Measurements from ENCODE around the gene TMEM186.

The TMEM186 gene

DNA sequence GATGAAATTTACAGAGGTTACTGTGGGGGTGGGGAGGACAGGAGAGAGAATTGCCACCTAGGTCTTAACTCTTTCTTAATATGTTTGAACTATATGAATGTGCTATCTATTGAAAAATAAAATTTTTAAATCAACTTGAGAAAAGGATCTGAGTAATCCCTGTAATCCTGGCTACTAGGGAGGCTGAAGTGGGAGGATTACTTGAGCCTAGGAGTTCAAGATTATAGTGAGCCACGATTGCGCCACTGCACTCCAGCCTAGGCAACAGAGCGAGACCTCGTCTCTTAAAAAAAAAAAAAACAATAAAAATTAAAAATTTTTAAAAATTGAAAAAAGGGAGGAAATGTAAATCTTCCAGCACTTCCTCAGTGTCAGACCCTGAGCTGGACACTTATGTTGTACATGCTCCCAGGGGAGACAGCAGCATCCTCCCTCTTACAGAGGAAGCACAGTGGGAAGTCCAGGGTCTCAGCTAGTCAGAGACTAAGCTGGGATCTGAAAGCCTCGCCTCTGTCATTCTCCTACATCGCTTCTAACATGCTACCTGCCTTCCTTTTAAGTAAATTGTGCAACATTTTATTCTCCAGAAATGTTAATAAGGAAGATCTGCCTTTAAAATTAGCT, 22.1 kb upstream of the TMEM186 start:
- in situ Hi-C loops (cut with HindIII; ENCODE audit: low sequenced_read_pairs), result no loop called here
- DNase-seq (ENCODE audit: low read depth, low spot score), result no peak
- TF ChIP-seq, protein P1, sequence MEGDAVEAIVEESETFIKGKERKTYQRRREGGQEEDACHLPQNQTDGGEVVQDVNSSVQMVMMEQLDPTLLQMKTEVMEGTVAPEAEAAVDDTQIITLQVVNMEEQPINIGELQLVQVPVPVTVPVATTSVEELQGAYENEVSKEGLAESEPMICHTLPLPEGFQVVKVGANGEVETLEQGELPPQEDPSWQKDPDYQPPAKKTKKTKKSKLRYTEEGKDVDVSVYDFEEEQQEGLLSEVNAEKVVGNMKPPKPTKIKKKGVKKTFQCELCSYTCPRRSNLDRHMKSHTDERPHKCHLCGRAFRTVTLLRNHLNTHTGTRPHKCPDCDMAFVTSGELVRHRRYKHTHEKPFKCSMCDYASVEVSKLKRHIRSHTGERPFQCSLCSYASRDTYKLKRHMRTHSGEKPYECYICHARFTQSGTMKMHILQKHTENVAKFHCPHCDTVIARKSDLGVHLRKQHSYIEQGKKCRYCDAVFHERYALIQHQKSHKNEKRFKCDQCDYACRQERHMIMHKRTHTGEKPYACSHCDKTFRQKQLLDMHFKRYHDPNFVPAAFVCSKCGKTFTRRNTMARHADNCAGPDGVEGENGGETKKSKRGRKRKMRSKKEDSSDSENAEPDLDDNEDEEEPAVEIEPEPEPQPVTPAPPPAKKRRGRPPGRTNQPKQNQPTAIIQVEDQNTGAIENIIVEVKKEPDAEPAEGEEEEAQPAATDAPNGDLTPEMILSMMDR (IDR thresholded peaks at IDR 0.05; ENCODE audit: low read depth, low read length), result no peak
- no peak overlapping the region for H3K4me3 ChIP-seq (ENCODE audit: low read depth, low read length)

DNA sequence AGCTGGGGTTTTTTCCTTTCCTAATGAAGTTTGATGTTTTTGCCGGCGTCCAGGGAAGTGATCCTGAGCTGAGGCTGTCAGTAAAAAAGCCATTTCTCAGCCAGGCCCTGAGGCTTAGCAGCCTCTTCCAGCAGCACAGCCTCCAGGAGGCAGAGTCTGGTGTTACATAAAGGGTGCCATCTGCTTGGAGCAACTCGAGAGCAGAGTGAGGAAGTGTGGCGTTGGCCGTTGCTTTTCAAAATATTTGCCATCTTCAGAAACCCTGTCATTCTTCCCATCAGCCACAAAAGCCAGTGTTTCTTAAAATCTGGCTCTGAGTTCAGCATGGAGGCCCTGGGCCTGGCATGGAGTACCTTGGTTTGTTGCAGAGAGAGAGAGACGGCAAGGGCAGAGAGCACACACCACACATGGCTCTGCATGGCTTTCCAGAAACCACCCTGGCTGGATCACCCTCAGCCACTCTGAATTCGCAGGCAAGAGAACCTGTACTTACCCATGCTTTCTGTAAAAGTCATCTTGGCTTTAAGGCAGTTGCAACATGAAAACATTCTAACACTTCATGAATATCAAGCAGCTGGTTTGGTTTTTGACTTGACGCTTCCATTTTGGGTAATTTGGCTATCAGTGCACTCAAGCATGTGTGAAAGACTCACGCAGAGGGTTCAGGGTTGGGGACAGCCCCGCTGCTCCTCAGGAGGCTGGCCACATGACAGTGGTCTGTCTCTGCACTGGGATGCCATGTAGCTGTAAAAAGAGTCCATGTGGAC, 21.2 kb upstream of the TMEM186 start:
- no peak overlapping the region for H3K4me3 ChIP-seq (ENCODE audit: low read depth, low read length)
- TF ChIP-seq, protein P1 (IDR thresholded peaks at IDR 0.05; ENCODE audit: low read depth, low read length), result no peak
- DNase-seq (ENCODE audit: low read depth, low spot score), result no peak
- in situ Hi-C loops (cut with HindIII; ENCODE audit: low sequenced_read_pairs), result no loop called here

DNA sequence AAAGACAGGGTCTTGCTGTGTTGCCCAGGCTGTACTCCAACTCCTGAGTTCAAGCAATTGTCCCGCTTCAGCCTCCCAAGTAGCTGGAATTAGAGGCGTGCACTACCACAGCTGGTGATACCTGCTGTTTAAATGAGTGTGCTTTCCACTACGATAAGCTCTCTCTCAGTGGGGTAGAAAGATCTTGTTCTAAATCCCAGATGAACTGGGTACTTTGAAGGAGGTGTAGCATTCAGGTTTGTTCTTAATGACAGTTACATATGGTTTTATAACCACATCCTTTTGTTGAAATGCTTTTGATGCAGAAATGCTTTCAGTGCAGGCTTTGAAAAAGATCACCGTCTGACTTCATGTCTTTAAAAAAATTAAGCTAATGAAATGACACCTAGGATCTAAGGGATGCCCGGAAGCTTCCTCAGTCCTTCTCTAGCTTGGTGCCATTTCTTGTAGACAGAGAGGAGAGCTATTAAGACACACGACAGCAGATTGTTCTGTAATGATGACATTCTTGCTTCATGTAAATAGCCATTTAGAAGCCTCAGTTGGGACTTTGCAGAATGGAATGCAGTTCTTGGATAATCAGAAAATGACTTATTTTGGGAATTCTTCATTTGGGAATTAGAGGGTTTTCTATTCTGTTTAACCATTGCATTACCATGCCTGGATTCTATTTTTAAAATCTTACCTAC, 19.7 kb upstream of the TMEM186 start:
- no peak for DNase-seq (ENCODE audit: low read depth, low spot score)
- in situ Hi-C loops (cut with HindIII; ENCODE audit: low sequenced_read_pairs), result no loop called here
- no peak overlapping the region for H3K4me3 ChIP-seq (ENCODE audit: low read depth, low read length)
- TF ChIP-seq, protein P1 (IDR thresholded peaks at IDR 0.05; ENCODE audit: low read depth, low read length), result no peak

DNA sequence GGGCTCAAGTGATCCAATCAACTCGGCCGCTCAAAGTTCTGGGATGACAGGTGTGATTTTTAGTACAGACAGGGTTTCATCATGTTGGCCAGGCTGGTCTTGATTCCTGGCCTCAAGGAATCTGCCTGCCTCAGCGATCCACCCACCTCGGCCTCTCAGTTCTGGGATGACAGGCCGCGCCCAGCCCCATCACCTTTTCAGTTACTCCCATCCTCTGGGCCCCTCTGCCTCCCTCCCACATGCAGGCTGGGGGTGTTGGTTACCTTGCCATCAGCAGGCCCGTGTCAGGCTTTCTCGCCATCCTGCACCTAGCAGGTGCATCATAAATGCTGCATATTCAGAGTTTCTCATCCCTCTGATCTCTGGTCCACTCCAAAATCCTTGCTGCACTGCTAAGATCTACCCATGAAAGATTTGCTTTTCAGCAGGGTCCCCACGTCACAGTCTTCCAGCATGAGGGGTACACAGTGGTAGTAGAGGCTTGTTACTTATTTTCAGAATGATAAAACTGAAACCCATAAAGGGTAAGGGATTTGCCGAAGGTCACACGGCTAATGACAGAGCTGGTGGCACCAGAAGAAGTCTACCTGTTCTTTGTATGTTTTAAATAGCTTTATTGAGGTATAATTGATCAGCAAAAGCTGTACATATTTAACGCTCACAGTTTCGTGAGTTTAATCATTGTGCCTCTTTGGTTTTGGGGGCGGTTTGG, 16.8 kb upstream of the TMEM186 start:
- DNase-seq (ENCODE audit: low read depth, low spot score), result no peak
- H3K4me3 ChIP-seq (ENCODE audit: low read depth, low read length), result no peak overlapping the region
- in situ Hi-C loops (cut with HindIII; ENCODE audit: low sequenced_read_pairs), result no loop called here
- TF ChIP-seq, protein P1 (IDR thresholded peaks at IDR 0.05; ENCODE audit: low read depth, low read length), result no peak

DNA sequence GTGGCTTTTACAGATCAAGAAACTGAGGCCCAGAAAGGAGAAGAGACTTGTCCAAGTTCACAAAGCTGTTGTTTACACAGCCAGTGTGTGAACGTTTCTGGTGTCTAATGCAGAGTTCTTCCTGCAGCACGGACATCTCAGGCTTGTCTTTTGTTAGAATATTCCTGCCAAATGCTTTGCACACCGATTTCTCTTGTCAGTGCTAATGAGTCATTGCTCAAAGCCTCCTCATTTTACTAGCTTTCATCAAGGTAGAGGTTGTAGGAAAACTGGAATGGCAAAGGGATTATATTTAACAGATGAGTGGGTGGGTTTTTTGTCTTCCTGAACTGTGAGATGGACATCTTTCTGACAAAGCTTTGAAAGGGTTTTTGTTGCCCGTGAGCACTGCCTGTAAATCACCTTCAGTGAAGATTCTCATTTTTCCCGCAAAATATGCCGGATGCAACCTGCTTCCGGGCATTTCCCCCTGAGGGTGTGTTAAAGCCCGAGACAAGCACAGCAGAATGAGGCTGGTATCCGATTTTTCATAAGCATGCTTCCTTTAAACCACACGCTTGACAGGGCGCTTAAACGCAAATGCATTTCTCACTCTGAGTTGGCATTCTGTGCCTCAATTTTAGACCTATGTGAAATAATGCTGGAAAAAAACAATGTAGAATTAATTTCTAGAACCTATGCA, 14.9 kb upstream of the TMEM186 start:
- no peak overlapping the region for H3K4me3 ChIP-seq (ENCODE audit: low read depth, low read length)
- TF ChIP-seq, protein P1 (IDR thresholded peaks at IDR 0.05; ENCODE audit: low read depth, low read length), result no peak
- in situ Hi-C loops (cut with HindIII; ENCODE audit: low sequenced_read_pairs), result no loop called here
- DNase-seq (ENCODE audit: low read depth, low spot score), result no peak
